Cardiac fibroblast (primary cell): ENCODE measurements around the gene EIPR1.

Experiments used
- DNase-seq, 2 donors: peaks; one replicate each; pipeline versions ENCODE4 v3.0.0 to v3.0.0-alpha.2; 2010; ENCODE audit warnings: low read depth in 2 of 2
- H3K4me3 ChIP-seq, 2 donors: replicated peaks in 1 of 2; 1 replicate in 1 of 2; 2 replicates in 1 of 2; pipeline ENCODE4 v1.5.1; 2011; ENCODE audit warnings: low read depth in 2 of 2, low read length in 2 of 2, mild to moderate bottlenecking in 2 of 2, moderate library complexity in 1 of 2
- CTCF ChIP-seq: IDR thresholded peaks from one replicate; pipeline ENCODE4 v1.5.1; 2011; ENCODE audit warnings: low read depth, mild to moderate bottlenecking, low read length, inconsistent platforms

The EIPR1 gene

GRCh38 chr2:3403587-3404334 is 26.1 kb upstream of the EIPR1 start:
- H3K4me3 ChIP-seq = no peak overlapping the region
- DNase-seq = no peak
- no peak for TF ChIP-seq CTCF

- no peak for TF ChIP-seq CTCF
- DNase-seq = peak in 1 of 2 donors; percentile 8
- no peak overlapping the region for H3K4me3 ChIP-seq
These were observed 22.2 kb upstream of the EIPR1 start for GRCh38 chr2:3399829-3400228.

- no peak for TF ChIP-seq CTCF
- DNase-seq = no peak
- no peak overlapping the region for H3K4me3 ChIP-seq
These were observed 21.8 kb upstream of the EIPR1 start for GRCh38 chr2:3399381-3399780.

- peak; percentile 6 for TF ChIP-seq CTCF
- no peak for DNase-seq
- H3K4me3 ChIP-seq = no peak overlapping the region
These were observed 21.2 kb upstream of the EIPR1 start for GRCh38 chr2:3398857-3399256.

- no peak overlapping the region for H3K4me3 ChIP-seq
- no peak for TF ChIP-seq CTCF
These were observed 19.4 kb upstream of the EIPR1 start for GRCh38 chr2:3396920-3397559.

GRCh38 chr2:3392216-3392615 is 14.6 kb upstream of the EIPR1 start:
- H3K4me3 ChIP-seq = no peak overlapping the region
- no peak for DNase-seq
- no peak for TF ChIP-seq CTCF

More at GRCh38 chr2:3396920-3397559, 19.4 kb upstream of the EIPR1 start:
- no peak for DNase-seq
